GM21529 (cell line): Measurements from ENCODE around the gene PPP1R7.

ENCODE experiments used
- ATAC-seq: cut with Tn5 transposase; IDR thresholded peaks from one replicate; pipeline ENCODE4 v1.9.1; 2021; ENCODE audit not compliant: unreplicated experiment

PPP1R7 gene

GRCh38 chr2:241139531-241140444 lies 10.5 kb upstream of the PPP1R7 start:
- no peak for ATAC-seq

GRCh38 chr2:241140445-241140840 lies 9.8 kb upstream of the PPP1R7 start:
- no peak for ATAC-seq

- no peak for ATAC-seq
Observed at GRCh38 chr2:241141214-241141770, 9.0 kb upstream of the PPP1R7 start.

GRCh38 chr2:241142063-241142462 lies 8.2 kb upstream of the PPP1R7 start:
- ATAC-seq, result no peak

GRCh38 chr2:241142593-241142992 lies 7.7 kb upstream of the PPP1R7 start:
- ATAC-seq, result no peak

GRCh38 chr2:241146286-241146685 lies 4.0 kb upstream of the PPP1R7 start:
- ATAC-seq, result no peak

DNA sequence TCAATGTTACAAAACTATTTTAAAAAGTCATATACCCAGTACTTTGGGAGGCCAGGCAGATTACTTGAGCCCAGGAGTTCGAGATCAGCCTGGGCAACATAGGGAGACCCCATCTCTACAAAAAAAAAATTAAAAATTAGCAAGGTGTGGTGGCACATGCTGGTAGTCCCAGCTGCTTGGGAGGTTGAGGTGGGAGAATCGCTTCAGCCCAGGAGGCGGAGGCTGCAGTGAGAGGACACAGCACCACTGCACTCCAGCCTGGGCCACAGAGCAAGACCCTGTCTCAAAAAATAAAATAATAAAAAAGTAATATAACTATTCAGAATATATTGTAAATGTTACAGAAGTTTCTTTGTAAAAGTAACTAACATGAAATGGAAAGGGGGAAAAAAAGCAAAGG lies 2.9 kb upstream of the PPP1R7 start:
- no peak for ATAC-seq

GRCh38 chr2:241148239-241148638 lies 2.0 kb upstream of the PPP1R7 start:
- no peak for ATAC-seq

DNA sequence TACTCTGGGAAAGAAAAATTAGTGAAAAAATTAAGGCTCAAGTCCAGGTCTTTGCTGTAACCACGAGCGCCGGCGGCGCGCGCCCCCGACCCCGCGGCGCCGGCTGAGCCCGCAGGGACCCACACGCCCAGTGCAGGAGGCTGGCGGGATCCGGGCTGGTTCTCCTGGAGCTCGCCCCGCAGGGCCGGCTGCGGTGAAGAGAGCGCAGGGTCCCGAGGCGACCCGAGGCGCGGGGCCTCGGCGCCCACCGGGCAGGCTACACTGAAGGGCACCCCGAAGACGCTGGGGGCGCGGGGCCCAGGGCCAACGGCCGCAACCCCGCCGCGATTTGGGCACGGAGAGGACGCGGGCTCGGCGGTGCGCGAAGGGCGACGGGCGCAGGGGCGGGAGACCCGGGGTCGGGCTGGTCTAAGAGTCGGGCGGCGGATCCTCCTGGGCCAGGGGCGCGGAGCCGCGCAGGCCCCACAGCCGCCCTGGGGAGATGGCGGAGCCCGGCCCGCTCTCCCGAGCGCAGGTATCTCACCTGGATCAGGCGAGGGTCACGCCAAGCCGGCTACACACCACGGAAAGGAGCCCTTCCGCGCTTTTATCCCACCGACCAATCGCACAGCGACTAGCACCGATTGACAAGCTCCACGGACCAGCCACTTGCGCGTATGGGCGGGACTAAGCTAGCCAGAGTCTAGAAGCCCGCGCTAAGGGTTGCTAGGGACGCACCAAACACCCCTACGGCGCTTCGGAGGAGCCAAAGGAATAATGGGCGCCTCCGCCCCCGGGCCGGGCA lies 1.2 kb upstream of the PPP1R7 start, which contains the start of gene PASK:
PASK (minus strand) TSS at position 582 of the 784 bp plus-strand sequence. CDS start 6,440 bp downstream, outside the sequence.
- peak; percentile 77 for ATAC-seq

- peak; percentile 6 for ATAC-seq
Observed at GRCh38 chr2:241149675-241149924, 667 bp upstream of the PPP1R7 start.

DNA sequence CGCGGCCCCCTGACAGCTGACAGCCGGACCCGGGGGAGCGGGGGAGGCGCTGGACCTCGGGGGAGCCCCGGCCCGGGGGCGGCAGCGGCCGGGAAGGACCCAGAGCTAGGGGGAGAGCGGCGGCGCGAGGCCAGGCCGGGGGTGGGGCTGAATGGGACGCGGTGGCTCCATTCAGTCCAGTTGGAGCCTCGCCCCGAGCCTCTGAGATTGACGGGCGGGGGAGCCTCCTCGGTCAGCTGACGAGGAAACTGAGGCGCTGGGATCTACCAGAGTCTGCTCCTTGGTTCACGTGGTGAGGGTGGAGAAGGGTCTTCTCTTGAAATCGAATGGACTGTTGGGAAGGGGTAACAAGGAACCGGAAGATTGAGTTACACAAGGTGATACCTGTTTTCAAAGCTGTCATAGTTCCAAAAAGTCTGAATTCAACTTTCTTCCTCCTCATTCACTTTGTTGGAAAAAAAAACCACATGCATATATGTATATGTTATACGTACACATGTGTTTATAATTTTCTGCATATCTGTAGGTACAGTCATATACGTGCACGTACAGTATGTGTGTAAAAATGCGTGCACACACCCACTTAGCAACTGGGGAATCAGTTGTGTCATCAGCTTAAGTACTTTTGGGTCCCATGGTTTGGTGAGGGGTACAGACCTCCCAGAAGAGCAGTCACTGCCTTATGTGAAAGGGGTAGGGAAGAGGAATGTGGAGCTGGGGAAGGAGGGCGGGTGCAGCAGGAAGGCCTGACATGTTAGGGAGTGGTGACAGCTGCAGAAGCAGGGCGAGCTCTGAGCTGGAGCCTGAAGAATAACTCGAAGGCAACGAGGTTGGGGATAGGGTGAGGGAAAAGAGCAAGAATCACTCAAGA lies 628 bp downstream of the PPP1R7 start:
- no peak for ATAC-seq

DNA sequence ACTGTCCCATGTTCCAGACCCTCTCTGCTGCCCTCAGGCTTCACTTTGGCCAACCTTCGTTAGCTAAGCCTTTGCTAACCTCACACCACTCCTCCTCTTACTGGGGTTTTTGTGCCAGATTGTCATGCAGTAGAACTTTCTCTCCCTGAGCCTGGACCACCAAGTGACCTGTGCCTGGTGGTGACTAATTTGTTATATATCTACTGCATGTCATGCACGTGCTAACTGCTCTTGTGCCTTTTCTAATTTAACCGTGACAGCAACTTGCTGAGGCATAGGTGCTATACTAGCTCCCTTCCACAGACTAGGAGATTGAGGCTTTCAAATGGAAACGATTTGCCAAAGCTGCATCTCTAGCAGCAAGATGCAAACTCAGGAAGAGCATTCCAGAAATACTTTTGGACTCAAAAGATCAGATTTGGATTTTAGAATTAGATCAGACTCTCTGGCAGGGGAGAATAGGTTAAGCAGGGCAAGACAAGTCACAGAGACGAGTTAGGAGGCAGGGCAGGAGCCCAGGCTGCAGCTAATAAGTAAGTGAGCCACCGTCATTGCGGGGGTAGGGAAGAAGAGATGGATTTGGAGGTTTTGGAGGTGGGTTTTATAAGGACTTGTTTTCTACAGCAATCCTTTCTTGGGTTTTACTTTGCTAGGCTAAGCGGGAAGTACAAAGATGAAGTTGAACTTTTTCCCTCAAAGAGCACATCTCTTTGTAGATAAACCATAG lies 1.8 kb downstream of the PPP1R7 start:
- ATAC-seq, result no peak

- ATAC-seq, result no peak
Observed at GRCh38 chr2:241153616-241154015, 3.3 kb downstream of the PPP1R7 start.

- ATAC-seq, result no peak
Observed at GRCh38 chr2:241154915-241155314, 4.6 kb downstream of the PPP1R7 start.

DNA sequence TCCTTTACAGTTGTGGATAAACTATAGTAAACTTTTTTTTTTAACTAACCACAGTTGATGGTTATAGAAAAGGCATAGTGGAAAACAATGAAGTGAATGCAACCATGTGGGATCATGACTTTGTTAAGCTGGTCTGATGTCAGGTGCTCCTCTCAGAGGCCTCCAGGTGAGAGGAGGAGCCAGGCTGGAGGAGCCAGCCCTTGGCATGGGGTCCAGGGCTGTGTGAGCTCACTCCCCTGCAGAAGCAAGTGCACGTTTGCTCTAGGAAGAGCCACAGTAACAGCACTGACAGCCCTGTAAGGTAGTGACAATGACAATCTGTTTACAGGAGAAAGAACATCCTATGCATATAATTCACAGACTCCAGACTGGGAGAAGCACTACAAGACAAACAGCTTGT lies 5.7 kb downstream of the PPP1R7 start:
- ATAC-seq, result no peak

- no peak for ATAC-seq
Observed at GRCh38 chr2:241156971-241157441, 6.7 kb downstream of the PPP1R7 start.

DNA sequence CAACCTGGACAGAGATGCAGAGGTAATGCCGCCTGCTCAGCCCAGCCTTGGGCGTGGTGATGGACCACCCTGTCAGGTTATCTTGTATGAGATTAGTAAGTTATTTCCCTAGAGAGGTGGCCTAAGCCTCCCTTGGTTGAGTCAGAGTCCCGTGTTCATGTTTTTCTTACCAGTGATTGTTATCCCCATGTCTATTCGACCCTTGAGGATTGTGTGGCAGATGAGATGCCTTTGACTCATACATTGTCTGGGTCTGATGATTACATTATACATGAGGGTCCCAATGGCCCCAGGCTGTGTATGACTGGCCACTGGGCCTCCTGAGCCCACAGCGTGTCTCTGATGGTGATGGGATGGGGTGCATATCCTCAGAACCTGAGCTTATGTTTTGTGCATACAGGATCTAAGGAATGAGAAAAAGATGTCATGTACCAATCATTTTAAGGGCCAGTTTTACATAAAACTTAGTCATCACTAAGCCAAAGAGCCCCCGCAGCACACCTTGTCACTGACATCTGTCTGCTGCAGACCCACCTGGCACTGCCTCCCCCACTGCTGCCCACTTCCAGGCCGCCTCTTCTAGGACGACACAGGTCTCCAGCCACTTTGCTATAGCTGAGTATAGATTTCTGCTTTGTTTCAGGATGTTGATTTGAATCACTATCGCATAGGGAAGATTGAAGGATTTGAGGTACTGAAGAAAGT lies 7.7 kb downstream of the PPP1R7 start:
- ATAC-seq, result no peak

DNA sequence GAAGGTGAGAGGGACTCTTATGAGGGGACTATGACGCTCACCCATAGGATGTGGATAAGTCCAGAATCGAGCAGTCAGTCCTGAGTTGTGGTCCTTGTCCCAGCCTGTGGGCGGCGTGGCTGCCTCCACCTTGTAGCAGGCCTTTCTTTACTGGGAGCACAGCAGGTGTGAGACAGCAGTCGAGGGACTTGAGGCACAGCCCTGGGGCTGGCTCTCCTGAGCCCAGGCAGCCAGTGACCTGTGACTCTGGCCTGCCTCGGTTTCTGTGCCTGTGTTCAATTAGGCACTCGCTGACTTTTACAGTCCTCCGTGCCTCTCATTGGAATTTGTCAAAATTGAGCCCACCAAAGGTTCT lies 8.3 kb downstream of the PPP1R7 start:
- no peak for ATAC-seq

GRCh38 chr2:241159116-241159515 lies 8.8 kb downstream of the PPP1R7 start:
- no peak for ATAC-seq

GRCh38 chr2:241160318-241160717 lies 10.1 kb downstream of the PPP1R7 start:
- ATAC-seq, result no peak
